Measurements from ENCODE around the gene CHMP6. TPM values are rescaled to one million over a fixed set of nuclear protein-coding genes. Genes with fewer than 3 reads are reported as not detected.

CHMP6 gene
- total and polyA plus RNA-seq, 9 of the 15 experiments (the other 6 are each of a cell fraction or from before 2014, with no cell fraction given), result 0.25 to 30.4 (median 13.4) TPM

DNA sequence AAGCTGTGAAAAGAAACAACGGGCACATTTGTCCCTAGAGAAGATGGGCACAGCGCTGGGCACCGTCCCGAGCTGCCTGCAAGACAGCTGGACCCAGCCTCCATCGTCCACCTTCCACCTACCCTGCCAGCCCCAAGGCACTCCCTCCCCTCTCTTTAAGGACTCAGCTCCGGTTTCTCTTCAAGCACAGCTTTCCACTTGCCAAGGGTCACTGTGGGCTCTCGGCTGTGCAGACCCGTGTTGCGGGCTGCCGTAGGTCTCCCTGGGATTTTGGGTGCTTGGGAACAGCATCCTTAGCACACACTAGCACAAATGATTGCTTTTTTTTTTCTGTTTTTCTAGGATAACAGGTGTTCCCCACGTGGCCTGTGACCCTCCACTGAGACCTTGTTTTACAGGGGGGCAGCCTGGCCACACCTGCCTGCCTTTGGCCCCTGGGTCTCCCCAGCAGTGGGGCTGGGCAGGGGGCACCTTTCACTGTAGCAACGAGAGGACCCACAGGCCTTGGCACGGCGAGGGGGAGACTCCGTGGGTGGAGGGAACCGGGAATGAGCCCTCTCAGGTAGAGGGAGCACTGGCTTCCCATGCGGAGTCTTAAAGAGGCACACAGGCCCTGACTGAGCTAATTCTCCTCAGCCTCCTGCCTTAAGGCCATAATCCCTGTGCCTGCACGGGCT lies 1.4 kb downstream of the CHMP6 start:
- Histone ChIP-seq H3K9ac (ENCODE audit: insufficient read depth in 1 of 2, low read depth in 2 of 2, low read length in 2 of 2) (peak overlapping the region; percentile 59 to 85; a peak in 2 of 4 replicates), H3K9me1 (ENCODE audit: control insufficient read depth, insufficient read depth, low read length) (no peaks in the 10 kb centered on the region), H3K4me2 (ENCODE audit: insufficient read depth, low read length) (peak overlapping the region; percentile 78), H3K79me2 (ENCODE audit: control insufficient read depth, insufficient read depth, low read length) (peaks cover 20% of the 10 kb centered on the region), H3K9me3 (replicated peaks; ENCODE audit: control insufficient read depth, insufficient read depth, low read depth, low read length) (no peaks in the 10 kb centered on the region), H3K36me3 (ENCODE audit: control insufficient read depth, insufficient read depth, low read length) (peaks cover 28% of the 10 kb centered on the region; the same call in 1 of the 3 replicates), H3K27ac (ENCODE audit: extremely low read depth, low read depth, low read length) (no peak overlapping the region), H3K4me1 (replicated peaks in 1 of 2; ENCODE audit: control insufficient read depth in 2 of 2, insufficient read depth in 2 of 2, low read length in 2 of 2) (peaks cover 9 to 72% of the 10 kb centered on the region in 2 experiments; a peak in 4 of 5 replicates), H4K20me1 (replicated peaks; ENCODE audit: control insufficient read depth, insufficient read depth, low read length) (no peaks in the 10 kb centered on the region), H3K27me3 (ENCODE audit: control insufficient read depth in 2 of 2, insufficient read depth in 2 of 2, low read length in 2 of 2) (no peaks in the 10 kb centered on the region), H3K4me3 (peak overlapping the region; percentile 97), H2AFZ (ENCODE audit: low read depth, low read length) (no peak overlapping the region)
- ATAC-seq (no peak), DNase-seq (ENCODE audit: extremely low read depth in 1 of 4, low spot score in 3 of 4) (peak in 1 of 4 experiments; percentile 20), FAIRE-seq (peak; percentile 62)
- in situ Hi-C loops (cut with MboI) (no loop called here), intact Hi-C loops (cut with micrococcal nuclease) (no loop called here)
- POLR2A ChIA-PET, result interaction anchor here (0.6 to 2.7 kb wide), 3 partner anchors 10 to 528 kb away, joined by 3 to 8 read pairs (median 5); no protein-coding TSS in a partner anchor
- BruUV-seq (replicated peaks), result TSS peak; percentile 87
- CTCF ChIA-PET (ENCODE audit: low intra/inter-chr PET ratio), result interaction anchor here (0.7 to 5.7 kb wide), 2 partner anchors 37 to 109 kb away, joined by 7 to 64 read pairs; no protein-coding TSS in a partner anchor
- WGBS (ENCODE audit: insufficient coverage, low coverage, missing lambda C conversion rate), result 55% methylated on average over 17 of the region's 18 CpGs
- TF ChIP-seq BCL6 (CRISPR knock-in tag; IDR thresholded peaks at IDR 0.05) (no peak), MIER1 (IDR thresholded peaks at IDR 0.05; ENCODE audit: low read depth) (no peak), RBM39 (optimal IDR thresholded peaks at IDR 0.05; ENCODE audit: low read depth, low read length) (no peak), ZNF197 (CRISPR knock-in tag; IDR thresholded peaks at IDR 0.05; ENCODE audit: low read depth) (no peak), HMG20A (CRISPR knock-in tag; conservative IDR thresholded peaks at IDR 0.05) (no peak), ZNF263 (CRISPR knock-in tag; IDR thresholded peaks at IDR 0.05; ENCODE audit: borderline replicate concordance) (peak; percentile 52; the same call in 1 of the 2 replicates), ZNF444 (CRISPR knock-in tag; IDR thresholded peaks at IDR 0.05) (no peak), SPI1 (IDR thresholded peaks at IDR 0.05; ENCODE audit: borderline replicate concordance, low read depth, low read length) (0 out of 2 replicates have a peak, but pooled peaks have one; percentile 12), BCLAF1 (IDR thresholded peaks at IDR 0.05; ENCODE audit: borderline replicate concordance in 1 of 2, control insufficient read depth in 1 of 2, low read depth in 2 of 2, low read length in 1 of 2) (no peak)
- TF ChIP-seq, protein P1, sequence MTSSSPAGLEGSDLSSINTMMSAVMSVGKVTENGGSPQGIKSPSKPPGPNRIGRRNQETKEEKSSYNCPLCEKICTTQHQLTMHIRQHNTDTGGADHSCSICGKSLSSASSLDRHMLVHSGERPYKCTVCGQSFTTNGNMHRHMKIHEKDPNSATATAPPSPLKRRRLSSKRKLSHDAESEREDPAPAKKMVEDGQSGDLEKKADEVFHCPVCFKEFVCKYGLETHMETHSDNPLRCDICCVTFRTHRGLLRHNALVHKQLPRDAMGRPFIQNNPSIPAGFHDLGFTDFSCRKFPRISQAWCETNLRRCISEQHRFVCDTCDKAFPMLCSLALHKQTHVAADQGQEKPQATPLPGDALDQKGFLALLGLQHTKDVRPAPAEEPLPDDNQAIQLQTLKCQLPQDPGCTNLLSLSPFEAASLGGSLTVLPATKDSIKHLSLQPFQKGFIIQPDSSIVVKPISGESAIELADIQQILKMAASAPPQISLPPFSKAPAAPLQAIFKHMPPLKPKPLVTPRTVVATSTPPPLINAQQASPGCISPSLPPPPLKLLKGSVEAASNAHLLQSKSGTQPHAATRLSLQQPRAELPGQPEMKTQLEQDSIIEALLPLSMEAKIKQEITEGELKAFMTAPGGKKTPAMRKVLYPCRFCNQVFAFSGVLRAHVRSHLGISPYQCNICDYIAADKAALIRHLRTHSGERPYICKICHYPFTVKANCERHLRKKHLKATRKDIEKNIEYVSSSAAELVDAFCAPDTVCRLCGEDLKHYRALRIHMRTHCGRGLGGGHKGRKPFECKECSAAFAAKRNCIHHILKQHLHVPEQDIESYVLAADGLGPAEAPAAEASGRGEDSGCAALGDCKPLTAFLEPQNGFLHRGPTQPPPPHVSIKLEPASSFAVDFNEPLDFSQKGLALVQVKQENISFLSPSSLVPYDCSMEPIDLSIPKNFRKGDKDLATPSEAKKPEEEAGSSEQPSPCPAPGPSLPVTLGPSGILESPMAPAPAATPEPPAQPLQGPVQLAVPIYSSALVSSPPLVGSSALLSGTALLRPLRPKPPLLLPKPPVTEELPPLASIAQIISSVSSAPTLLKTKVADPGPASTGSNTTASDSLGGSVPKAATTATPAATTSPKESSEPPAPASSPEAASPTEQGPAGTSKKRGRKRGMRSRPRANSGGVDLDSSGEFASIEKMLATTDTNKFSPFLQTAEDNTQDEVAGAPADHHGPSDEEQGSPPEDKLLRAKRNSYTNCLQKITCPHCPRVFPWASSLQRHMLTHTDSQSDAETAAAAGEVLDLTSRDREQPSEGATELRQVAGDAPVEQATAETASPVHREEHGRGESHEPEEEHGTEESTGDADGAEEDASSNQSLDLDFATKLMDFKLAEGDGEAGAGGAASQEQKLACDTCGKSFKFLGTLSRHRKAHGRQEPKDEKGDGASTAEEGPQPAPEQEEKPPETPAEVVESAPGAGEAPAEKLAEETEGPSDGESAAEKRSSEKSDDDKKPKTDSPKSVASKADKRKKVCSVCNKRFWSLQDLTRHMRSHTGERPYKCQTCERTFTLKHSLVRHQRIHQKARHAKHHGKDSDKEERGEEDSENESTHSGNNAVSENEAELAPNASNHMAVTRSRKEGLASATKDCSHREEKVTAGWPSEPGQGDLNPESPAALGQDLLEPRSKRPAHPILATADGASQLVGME (CRISPR knock-in tag; IDR thresholded peaks at IDR 0.05), result no peak
- TF ChIP-seq, protein P2, sequence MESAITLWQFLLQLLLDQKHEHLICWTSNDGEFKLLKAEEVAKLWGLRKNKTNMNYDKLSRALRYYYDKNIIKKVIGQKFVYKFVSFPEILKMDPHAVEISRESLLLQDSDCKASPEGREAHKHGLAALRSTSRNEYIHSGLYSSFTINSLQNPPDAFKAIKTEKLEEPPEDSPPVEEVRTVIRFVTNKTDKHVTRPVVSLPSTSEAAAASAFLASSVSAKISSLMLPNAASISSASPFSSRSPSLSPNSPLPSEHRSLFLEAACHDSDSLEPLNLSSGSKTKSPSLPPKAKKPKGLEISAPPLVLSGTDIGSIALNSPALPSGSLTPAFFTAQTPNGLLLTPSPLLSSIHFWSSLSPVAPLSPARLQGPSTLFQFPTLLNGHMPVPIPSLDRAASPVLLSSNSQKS (CRISPR knock-in tag; IDR thresholded peaks at IDR 0.05), result no peak
